ENCODE measurements around the gene ALPP.
"Not testable (repeated sequence)": the region's sequence is repeated elsewhere in the genome, so short reads cannot be mapped to it uniquely, and the experiment has no call there.

Gene ALPP

GRCh38 chr2:232364806-232365594 is 13.6 kb upstream of the ALPP start:
- not testable (repeated sequence) for DNase-seq

GRCh38 chr2:232365621-232366321 is 12.8 kb upstream of the ALPP start:
- no peak for DNase-seq

GRCh38 chr2:232366461-232366860 is 12.1 kb upstream of the ALPP start:
- not testable (repeated sequence) for DNase-seq

- DNase-seq: no peak
Observed at GRCh38 chr2:232367016-232367415, 11.5 kb upstream of the ALPP start.

GRCh38 chr2:232367591-232368233 is 10.8 kb upstream of the ALPP start:
- DNase-seq: no peak

GRCh38 chr2:232368311-232368731 is 10.2 kb upstream of the ALPP start:
- no peak for DNase-seq

- no peak for DNase-seq
Observed at GRCh38 chr2:232369126-232369951, 9.2 kb upstream of the ALPP start.

- not testable (repeated sequence) for DNase-seq
Observed at GRCh38 chr2:232370007-232370406, 8.5 kb upstream of the ALPP start.

GRCh38 chr2:232372231-232373208 is 6.0 kb upstream of the ALPP start:
- DNase-seq: no peak

- DNase-seq: no peak
Observed at GRCh38 chr2:232374356-232374755, 4.2 kb upstream of the ALPP start.

GRCh38 chr2:232375164-232375563 is 3.4 kb upstream of the ALPP start:
- no peak for DNase-seq

GRCh38 chr2:232376260-232376659 is 2.3 kb upstream of the ALPP start:
- DNase-seq: no peak

GRCh38 chr2:232376713-232377112 is 1.8 kb upstream of the ALPP start:
- no peak for DNase-seq

- no peak for DNase-seq
Observed at GRCh38 chr2:232377319-232377718, 1.2 kb upstream of the ALPP start.

GRCh38 chr2:232377841-232378734 is 463 bp upstream of the ALPP start:
- no peak for DNase-seq

- not testable (repeated sequence) for DNase-seq
Observed at GRCh38 chr2:232379610-232380590, 1.3 kb downstream of the ALPP start.

- not testable (repeated sequence) for DNase-seq
Observed at GRCh38 chr2:232381204-232382031, 2.9 kb downstream of the ALPP start.
